NCI-H69 (cell line): ENCODE measurements around the gene KRT13.

Experiments used
- DNase-seq: peaks from one replicate; lab custom pipeline; 2025; lab: John Stamatoyannopoulos, UW

Gene KRT13

DNA sequence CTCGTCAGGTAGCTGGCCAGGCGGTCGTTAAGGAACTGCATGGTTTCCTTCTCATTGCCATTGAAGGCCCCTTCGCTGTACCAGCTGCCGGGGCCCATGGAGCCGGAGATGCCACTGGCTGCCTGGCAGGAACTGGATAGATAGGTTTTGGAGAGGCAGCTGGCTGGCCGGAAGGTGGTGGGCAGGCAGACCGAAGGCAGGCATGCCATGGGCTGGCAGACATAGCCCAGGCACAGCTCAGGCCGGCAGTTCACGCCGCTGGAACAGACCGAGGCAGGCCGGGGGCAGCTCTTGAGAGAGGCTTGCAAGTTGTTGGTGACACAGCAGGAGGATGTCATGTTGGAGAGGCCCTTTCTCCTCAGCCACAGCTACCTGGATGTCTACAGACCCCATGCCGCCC lies 38.4 kb downstream of the KRT13 start, which contains the start of gene KRT32:
Gene KRT32 (minus strand): TSS at position 399 of the 400 bp plus-strand sequence. CDS start 61 bp downstream, at position 338.
- no peak for DNase-seq

DNA sequence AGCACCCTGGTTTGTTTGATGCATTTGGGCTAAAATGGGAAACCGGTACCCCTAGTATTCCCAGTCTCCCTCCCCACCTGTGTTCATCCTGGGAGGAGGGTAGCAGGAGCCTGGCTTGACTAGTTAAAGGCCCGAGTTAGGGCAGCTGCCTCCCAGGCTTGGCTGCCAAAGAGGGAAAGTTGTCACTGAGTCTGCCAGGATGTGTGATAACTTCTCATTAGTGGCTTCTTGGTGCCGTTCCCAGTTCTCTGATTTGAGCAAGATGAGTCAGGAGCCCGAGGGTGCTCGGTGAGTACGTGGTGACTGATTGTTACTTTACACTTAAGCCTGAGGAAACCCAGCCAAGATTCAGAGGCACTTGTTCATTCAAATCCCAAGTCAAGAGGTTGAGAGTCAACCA lies 40.7 kb downstream of the KRT13 start:
- DNase-seq, result no peak

DNA sequence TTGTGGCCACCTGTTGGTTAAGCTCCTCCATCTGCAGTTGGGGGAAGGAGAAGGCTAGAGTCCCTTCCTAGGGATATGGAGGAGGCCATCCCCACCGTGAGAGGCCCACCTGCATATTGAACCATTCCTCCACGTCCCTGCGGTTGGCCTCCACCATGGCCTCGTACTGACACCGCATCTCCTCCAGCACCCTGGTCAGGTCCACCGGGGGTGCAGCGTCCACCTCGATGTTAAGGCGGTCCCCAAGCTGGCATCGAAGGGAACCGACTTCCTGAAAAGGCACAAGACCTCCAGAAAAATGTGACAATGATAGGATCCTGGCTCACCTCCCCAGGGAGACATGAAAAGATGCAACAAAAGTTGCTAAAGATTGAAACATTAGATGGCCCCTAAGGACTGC lies 41.2 kb downstream of the KRT13 start:
- no peak for DNase-seq

DNA sequence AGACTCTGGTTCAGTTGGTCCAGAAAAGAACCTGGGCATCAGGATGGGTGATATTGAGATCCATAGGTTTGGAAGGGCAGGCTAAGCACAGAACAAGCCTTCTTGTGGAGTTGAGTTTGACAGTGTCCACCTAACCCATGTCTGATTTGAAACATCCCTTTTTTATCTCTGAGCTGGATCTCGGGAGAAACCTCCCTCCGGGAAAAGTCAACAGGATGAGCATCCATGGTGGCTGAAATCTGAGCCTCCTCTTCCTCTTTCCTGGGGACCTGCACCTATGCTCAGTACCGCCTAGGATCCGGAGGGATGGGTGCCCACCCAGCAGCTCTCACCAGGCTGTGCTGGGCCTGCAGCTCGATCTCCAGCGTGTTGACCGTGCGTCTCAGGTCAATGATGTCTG lies 41.7 kb downstream of the KRT13 start:
- DNase-seq, result no peak

DNA sequence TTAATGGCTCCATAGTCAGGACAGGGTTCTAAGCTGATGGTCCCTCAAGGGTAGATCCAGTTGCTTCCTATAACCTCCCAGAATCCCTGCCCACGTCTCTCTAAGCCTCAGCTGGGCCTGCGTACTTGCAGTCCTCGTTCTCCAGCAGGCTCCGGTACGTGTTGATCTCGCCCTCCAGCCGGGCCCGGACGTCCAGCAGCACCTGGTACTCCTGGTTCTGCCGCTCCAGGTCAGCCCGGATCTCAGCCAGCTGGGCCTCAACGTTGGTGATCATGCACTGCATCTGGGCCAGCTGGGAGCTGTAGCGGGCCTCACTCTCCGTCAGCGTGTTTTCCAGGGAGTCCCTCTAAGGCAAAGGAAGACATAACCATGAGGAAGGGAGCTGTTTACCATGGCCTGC lies 42.7 kb downstream of the KRT13 start:
- DNase-seq, result no peak

DNA sequence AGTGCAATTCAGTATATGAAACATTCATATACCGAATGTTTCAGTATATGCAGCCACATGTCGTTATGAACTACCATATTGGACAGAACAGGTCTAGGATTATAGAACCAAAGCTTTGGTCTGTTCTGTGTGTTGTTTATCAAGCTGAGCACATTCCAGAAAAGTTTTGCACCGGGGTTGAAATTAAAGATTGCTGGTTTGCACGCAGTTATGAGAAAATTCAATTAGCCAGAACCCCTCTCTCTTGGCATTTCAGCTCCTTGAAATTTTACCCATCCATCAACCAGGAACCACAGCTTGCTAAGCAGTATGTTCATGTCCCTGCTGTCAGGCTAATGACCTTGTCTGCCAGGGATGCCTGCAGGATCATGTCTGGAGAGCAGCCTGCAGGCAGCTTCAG lies 47.7 kb downstream of the KRT13 start:
- DNase-seq, result no peak

DNA sequence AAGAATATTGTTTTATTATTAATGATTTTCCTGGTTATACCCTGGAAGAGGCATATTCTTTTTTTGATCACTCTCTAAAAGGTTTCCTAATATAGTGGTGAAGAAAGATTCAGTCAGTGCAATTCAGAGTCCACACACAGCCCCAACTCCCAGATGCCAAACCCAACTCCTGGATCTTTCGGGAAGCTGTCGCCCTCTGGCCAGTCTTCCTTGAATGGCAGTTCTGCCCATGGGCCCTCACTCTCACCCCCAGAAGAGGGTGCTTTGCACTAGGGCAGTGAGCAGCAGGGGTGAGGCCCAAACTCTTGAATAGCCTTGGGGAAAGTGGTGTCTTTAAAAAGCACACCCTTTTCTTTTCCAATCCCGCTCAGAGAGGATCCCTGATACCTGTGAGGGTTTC lies 49.2 kb downstream of the KRT13 start:
- peak; percentile 11 for DNase-seq

DNA sequence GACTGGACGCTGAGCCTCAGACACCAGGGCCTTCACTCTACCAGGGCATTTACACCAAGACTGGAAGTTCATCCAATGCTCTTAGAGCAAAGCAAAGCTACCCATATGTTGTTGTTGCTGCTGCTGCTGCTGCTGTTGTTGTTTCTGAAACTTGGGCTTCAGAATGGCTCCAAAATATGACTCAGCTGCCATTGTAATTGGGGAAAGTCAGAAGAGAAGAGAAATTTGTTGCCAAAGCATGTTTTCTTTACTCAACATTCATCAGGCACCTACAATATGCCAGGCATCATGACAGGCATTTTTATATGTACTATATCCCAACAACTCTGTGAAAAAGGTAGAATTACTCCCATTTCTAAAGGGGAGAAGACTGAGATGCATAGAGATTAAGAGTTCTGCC lies 50.2 kb downstream of the KRT13 start:
- DNase-seq, result no peak

DNA sequence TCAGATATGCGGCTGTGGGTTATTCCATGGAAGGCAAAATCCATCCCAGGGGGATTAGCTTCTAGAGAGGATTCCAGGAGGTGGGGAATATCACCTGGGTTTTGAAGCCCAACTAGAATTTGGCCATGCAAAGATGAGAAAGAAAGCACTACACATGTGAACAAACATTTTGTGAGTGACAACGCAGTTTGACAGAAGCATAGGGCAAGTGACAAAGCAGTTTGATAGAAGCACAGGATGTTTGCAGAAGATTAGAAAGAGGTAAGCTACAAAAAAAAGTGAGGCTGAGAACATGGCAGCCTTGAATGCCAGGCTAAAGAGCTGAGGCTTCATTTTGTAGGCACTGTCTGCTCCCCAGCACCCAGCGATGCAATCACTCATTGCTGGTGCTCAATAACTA lies 52.3 kb downstream of the KRT13 start:
- DNase-seq, result no peak

DNA sequence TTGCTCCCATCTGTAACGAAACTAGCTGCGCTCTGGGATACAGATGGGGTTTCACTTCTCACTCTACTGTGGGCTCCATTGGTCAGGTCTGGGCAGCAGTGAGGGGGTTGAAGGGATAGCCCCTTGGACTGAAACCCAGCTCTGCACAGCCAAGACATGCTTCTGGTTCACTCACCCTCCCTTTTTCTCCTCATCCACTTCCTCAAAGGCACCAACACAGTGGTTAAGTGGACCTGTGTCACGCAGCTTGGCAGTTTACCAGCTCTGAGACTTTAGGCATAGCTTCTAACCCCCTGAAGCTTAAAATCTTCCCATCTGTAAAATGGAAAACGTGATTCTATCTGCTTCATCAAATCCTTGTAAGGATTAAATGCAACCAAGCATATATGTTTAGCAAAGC lies 53.1 kb downstream of the KRT13 start:
- no peak for DNase-seq

DNA sequence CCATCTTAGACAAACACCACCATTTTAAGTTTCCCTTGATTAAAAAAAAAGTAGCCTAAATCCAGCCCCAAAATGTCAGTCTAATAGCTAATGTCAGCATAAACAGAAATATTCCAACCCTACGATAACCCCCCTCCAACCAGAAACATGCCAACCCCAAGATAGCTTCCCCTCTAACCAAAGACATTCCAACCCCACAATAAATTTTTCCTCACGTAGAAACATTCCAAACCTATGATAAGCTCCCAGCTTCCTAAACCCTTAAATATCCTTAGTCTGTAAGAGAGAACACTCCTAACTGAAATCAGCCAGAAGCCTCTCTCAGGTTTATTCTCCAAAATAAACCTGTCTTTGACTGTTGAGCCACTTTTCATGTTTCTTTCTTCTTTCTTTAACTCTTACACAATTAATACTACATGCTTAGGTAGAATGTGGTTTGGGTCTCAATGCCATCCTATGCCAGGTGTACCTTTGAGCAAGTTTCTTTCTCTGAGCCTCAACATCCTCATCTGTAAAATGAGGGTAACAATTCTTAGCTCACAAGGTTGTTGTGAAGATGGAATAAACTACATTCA lies 54.2 kb downstream of the KRT13 start:
- DNase-seq, result no peak
